ENCODE data around the gene IER5. TPM values are rescaled to one million over a fixed set of nuclear protein-coding genes. Genes with fewer than 3 reads are reported as not detected.

IER5 gene
- total RNA-seq, 2 donors from 2014 or later, result 10.3 to 14.3 TPM

DNA sequence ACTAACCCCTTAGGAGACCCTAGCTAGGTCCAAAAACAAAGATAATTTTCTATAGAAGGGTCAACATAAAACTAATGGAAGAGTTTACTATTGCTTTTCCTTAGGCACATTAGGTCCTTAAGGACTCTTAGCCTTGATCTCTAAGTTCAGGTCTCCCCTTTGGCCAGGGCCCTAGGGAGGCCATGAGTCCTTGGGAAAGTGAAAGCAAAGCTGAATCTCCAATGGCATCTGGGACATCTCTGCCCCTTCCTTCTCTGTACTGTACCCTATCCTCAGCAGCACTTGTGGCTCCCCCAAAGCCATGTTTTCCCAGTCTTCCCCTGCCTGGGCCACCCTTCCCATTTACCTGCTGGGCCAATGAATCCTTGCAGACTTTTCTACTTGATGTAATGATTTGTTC is 14.3 kb downstream of the IER5 start:
- no peaks in the 10 kb centered on the region for H3K9me3 ChIP-seq
- peaks cover 2% of the 10 kb centered on the region for H3K4me1 ChIP-seq (replicated peaks)
- no peak overlapping the region for H3K27ac ChIP-seq
- no peaks in the 10 kb centered on the region for H3K36me3 ChIP-seq
- no peak for DNase-seq (ENCODE audit: low spot score)
- no peaks in the 10 kb centered on the region for H3K27me3 ChIP-seq (replicated peaks; ENCODE audit: insufficient read depth)
- no peak overlapping the region for H3K4me3 ChIP-seq
- intact Hi-C loops (cut with DNase I), result no loop called here
- no peak for TF ChIP-seq POLR2A (IDR thresholded peaks at IDR 0.05)
- no peak for TF ChIP-seq POLR2AphosphoS5 (IDR thresholded peaks at IDR 0.05)
- TF ChIP-seq, protein P1, sequence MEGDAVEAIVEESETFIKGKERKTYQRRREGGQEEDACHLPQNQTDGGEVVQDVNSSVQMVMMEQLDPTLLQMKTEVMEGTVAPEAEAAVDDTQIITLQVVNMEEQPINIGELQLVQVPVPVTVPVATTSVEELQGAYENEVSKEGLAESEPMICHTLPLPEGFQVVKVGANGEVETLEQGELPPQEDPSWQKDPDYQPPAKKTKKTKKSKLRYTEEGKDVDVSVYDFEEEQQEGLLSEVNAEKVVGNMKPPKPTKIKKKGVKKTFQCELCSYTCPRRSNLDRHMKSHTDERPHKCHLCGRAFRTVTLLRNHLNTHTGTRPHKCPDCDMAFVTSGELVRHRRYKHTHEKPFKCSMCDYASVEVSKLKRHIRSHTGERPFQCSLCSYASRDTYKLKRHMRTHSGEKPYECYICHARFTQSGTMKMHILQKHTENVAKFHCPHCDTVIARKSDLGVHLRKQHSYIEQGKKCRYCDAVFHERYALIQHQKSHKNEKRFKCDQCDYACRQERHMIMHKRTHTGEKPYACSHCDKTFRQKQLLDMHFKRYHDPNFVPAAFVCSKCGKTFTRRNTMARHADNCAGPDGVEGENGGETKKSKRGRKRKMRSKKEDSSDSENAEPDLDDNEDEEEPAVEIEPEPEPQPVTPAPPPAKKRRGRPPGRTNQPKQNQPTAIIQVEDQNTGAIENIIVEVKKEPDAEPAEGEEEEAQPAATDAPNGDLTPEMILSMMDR (IDR thresholded peaks at IDR 0.05), result no peak

DNA sequence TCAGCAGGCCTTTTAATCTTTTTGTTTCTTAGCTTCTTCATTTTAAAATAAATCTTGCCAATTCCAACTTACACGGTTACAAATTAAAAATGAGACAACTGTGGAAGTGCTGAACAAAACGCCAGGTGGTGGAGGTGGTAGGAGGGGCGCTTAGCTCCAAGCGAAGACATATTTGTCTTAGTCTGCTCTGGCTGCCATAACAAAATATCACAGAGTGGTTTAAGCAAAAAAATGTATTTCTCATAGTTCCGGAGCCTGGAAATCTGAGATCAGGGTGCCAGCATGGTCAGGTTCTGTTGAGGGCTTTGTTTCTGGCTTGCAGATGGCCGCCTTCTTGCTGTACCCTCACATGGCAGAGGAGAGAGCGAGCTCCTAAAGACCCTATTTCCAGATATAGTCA is 14.9 kb downstream of the IER5 start:
- Histone ChIP-seq H3K4me1 (replicated peaks) (peaks cover 2% of the 10 kb centered on the region), H3K27ac (no peak overlapping the region), H3K9me3 (no peaks in the 10 kb centered on the region), H3K36me3 (no peaks in the 10 kb centered on the region), H3K4me3 (no peak overlapping the region), H3K27me3 (replicated peaks; ENCODE audit: insufficient read depth) (no peaks in the 10 kb centered on the region)
- intact Hi-C loops (cut with DNase I), result no loop called here
- WGBS, result 88% methylated on average over 7 of the region's 7 CpGs
- TF ChIP-seq, protein P1 (IDR thresholded peaks at IDR 0.05), result no peak
- no peak for TF ChIP-seq POLR2A (IDR thresholded peaks at IDR 0.05)
- TF ChIP-seq POLR2AphosphoS5 (IDR thresholded peaks at IDR 0.05), result no peak
- no peak for DNase-seq (ENCODE audit: low spot score)

DNA sequence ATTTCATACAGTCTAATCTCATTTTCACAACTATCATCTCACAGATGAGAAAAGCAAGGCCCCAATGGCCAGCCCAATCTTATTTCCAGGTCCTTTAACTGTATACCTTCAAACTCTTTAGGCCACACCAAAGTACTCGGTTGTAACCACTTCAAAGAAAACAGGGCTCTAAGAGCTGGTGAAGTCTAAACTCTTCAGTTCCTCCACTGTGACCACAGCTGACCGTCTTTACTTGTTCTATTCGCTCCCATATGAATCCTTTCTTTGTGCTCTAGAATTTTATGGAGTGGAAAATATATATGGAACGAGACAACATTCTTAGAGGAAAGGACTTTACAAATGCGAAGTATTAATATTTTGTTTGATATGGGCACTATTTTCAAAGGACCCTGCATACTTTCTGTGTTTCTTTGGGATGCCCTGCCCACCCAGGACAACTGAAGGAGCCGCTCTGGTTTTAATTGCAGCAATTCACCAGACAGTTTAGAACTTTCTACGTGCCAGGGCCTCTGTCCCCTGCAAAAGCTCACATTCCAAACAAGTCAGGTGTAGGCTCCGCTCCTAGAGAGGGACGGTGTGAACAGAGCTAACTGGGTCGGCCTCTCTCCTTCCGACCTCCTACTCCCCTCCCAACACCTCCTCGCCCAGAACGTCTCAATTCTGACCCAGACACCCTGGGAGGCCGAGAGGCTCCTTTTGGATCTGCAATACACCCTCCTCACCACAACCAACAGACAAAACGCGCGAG is 15.7 kb downstream of the IER5 start:
- 23% methylated on average over 17 of the region's 17 CpGs for WGBS
- H3K27ac ChIP-seq, result peak overlapping the region; percentile 76 to 87
- TF ChIP-seq, protein P1 (IDR thresholded peaks at IDR 0.05), result peak in 1 of 4 experiments; percentile 23
- no peak for TF ChIP-seq POLR2AphosphoS5 (IDR thresholded peaks at IDR 0.05)
- TF ChIP-seq POLR2A (IDR thresholded peaks at IDR 0.05), result no peak
- intact Hi-C loops (cut with DNase I), result no loop called here
- H3K36me3 ChIP-seq, result no peaks in the 10 kb centered on the region
- no peaks in the 10 kb centered on the region for H3K27me3 ChIP-seq (replicated peaks; ENCODE audit: insufficient read depth)
- peaks cover 2% of the 10 kb centered on the region for H3K4me1 ChIP-seq (replicated peaks)
- no peaks in the 10 kb centered on the region for H3K9me3 ChIP-seq
- H3K4me3 ChIP-seq, result peak overlapping the region; percentile 68 to 76
- DNase-seq (ENCODE audit: low spot score), result no peak

DNA sequence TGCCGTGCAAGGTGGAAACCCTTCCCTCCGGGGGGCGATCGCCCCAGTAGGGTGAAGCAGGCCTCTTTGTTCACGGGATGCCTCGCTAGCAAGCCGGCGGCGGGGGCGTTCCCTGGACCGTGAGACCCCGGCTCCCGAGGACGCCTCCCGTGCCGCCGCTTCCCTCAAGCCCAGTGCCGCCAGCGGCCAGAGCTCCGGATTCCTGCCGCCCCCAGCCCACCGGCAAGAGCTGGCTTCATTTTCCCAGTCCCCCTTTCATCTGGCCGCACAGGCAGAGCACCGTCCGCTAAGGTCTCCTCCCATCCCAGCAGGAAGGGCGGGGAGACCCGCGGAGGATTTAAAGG is 16.3 kb downstream of the IER5 start:
- DNase-seq (ENCODE audit: low spot score), result no peak
- peaks cover 2% of the 10 kb centered on the region for H3K4me1 ChIP-seq (replicated peaks)

More for the DNA sequence above, 16.3 kb downstream of the IER5 start:
- Histone ChIP-seq H3K4me3 (peak overlapping the region; percentile 68 to 76), H3K27ac (peak overlapping the region; percentile 76 to 87), H3K36me3 (no peaks in the 10 kb centered on the region), H3K9me3 (no peaks in the 10 kb centered on the region), H3K27me3 (replicated peaks; ENCODE audit: insufficient read depth) (no peaks in the 10 kb centered on the region)
- intact Hi-C loops (cut with DNase I), result no loop called here
- TF ChIP-seq, protein P1 (IDR thresholded peaks at IDR 0.05), result peak in 1 of 4 experiments; percentile 22
- no peak for TF ChIP-seq POLR2A (IDR thresholded peaks at IDR 0.05)
- WGBS, result 0% methylated on average over 10 of the region's 28 CpGs
